Caco-2 (cell line): ENCODE measurements around the gene AKAP6. TPM values are rescaled to one million over a fixed set of nuclear protein-coding genes. Genes with fewer than 3 reads are reported as not detected.

ENCODE experiments used
- BruUV-seq: library from RNA; stranded (reverse); fragments of 400-500 nt; replicated peaks from 2 replicates; lab custom pipeline; 2021; lab: Mats Ljungman, UMichigan
- CTCF ChIA-PET: fragments of 300-600 bp; sonication (Branson Sonifier 250); formaldehyde crosslinking; loops from one replicate; lab custom pipeline; 2022; ENCODE audit warnings: antibody characterized with exemption; lab: Charles Lee
- POLR2A ChIA-PET: fragments of 300-600 bp; sonication (Branson Sonifier 250); formaldehyde crosslinking; loops from one replicate; lab custom pipeline; 2022; ENCODE audit warnings: antibody characterized with exemption; lab: Charles Lee
- DNase-seq, 2 experiments: peaks; one replicate each; pipeline versions ENCODE4 v3.0.0 to v3.0.0-alpha.2; 2020 to 2022
- H3K27me3 ChIP-seq: replicated peaks from 2 replicates; pipeline ENCODE4 v1.6.0; 2011; ENCODE audit warnings: low read length; ENCODE audit not compliant: control insufficient read depth, insufficient read depth
- H3K36me3 ChIP-seq: 2 replicates; pipeline ENCODE4 v1.5.1; 2011; ENCODE audit warnings: low read length; ENCODE audit not compliant: control insufficient read depth, insufficient read depth
- H3K4me1 ChIP-seq: fragments of 250-450 bp; sonication (Bioruptor Pico); 2 replicates; pipeline ENCODE4 v1.5.1; 2020; ENCODE audit warnings: mild to moderate bottlenecking
- H3K4me3 ChIP-seq: 2 replicates; pipeline ENCODE4 v1.5.1; 2011; ENCODE audit warnings: low read depth, mild to moderate bottlenecking, control low read depth, low read length
- H3K9me3 ChIP-seq: fragments of 250-450 bp; sonication (Bioruptor Pico); 2 replicates; pipeline ENCODE4 v1.5.1; 2020; ENCODE audit warnings: mild to moderate bottlenecking, moderate library complexity
- H3K27ac Mint-ChIP-seq: one replicate; pipeline ENCODE4 v1.8.0; 2022; ENCODE audit warnings: mixed read lengths; ENCODE audit not compliant: unreplicated experiment
- H3K27me3 Mint-ChIP-seq: one replicate; pipeline ENCODE4 v1.8.0; 2022; ENCODE audit warnings: mixed read lengths; ENCODE audit not compliant: insufficient read depth, unreplicated experiment
- H3K36me3 Mint-ChIP-seq: one replicate; pipeline ENCODE4 v1.8.0; 2022; ENCODE audit warnings: mild to moderate bottlenecking, mixed read lengths; ENCODE audit not compliant: insufficient read depth, unreplicated experiment
- H3K4me1 Mint-ChIP-seq: one replicate; pipeline ENCODE4 v1.8.0; 2022; ENCODE audit warnings: low read depth, mixed read lengths; ENCODE audit not compliant: unreplicated experiment
- H3K4me3 Mint-ChIP-seq: one replicate; pipeline ENCODE4 v1.8.0; 2022; ENCODE audit warnings: mild to moderate bottlenecking, moderate library complexity, mixed read lengths; ENCODE audit not compliant: unreplicated experiment
- H3K9me3 Mint-ChIP-seq: one replicate; pipeline ENCODE4 v1.8.0; 2022; ENCODE audit warnings: mixed read lengths; ENCODE audit not compliant: unreplicated experiment
- CTCF ChIP-seq, 2 experiments: fragments of 200-600 bp in 1 of 2; IDR thresholded peaks; 1 replicate in 1 of 2; 2 replicates in 1 of 2; pipeline versions ENCODE4 v1.5.1 to v1.8.0; 2011 to 2022; ENCODE audit warnings: antibody characterized with exemption in 1 of 2, control low read depth in 1 of 2, inconsistent platforms in 1 of 2, low read depth in 1 of 2, low read length in 1 of 2, mild to moderate bottlenecking in 1 of 2, moderate library complexity in 1 of 2; ENCODE audit not compliant: insufficient read depth in 1 of 2, severe bottlenecking in 1 of 2, unreplicated experiment in 1 of 2
- intact Hi-C: fragments of 100-400 bp; cut with micrococcal nuclease; formaldehyde crosslinking; loops from one replicate; pipeline ENCODE4 v1.10.0; 2022; ENCODE audit not compliant: unreplicated experiment
- total RNA-seq: library from RNA; stranded (reverse); gene quantifications from 2 replicates; pipeline ENCODE4 v1.2.3, GENCODE V29; 2022

Gene AKAP6
- total RNA-seq, 1 experiment from 2014 or later: 3.0 TPM

- no peak overlapping the region for H3K4me3 ChIP-seq
- peaks cover 10% of the 10 kb centered on the region for H3K4me1 ChIP-seq
- no peak for DNase-seq
- Mint-ChIP-seq H3K36me3 (no peaks in the 10 kb centered on the region), H3K27ac (no peak overlapping the region), H3K4me3 (no peak overlapping the region), H3K4me1 (peaks cover 32% of the 10 kb centered on the region), H3K27me3 (no peaks in the 10 kb centered on the region), H3K9me3 (peaks cover 10% of the 10 kb centered on the region)
- intact Hi-C loops: no loop called here
- H3K36me3 ChIP-seq: no peaks in the 10 kb centered on the region
- H3K27me3 ChIP-seq: no peaks in the 10 kb centered on the region
- TF ChIP-seq CTCF (IDR thresholded peaks at IDR 0.05; ENCODE audit: insufficient read depth in 1 of 2, low read depth in 1 of 2, low read length in 1 of 2, severe bottlenecking in 1 of 2, unreplicated experiment in 1 of 2): no peak
- ChIA-PET POLR2A (no interaction called here), CTCF (interaction anchor here (0.6 kb wide), 1 partner anchor 851 kb away, joined by 3 read pairs; no protein-coding TSS in a partner anchor)
- no TSS peak for BruUV-seq
- no peaks in the 10 kb centered on the region for H3K9me3 ChIP-seq
These were observed 35.8 kb downstream of the AKAP6 start for GRCh38 chr14:32364941-32365340.

GRCh38 chr14:32366256-32366879 lies 37.3 kb downstream of the AKAP6 start:
- H3K4me3 ChIP-seq: no peak overlapping the region
- ChIA-PET POLR2A (no interaction called here), CTCF (interaction anchor here (0.6 kb wide), 2 partner anchors 108 to 290 kb away, joined by 3 read pairs; no protein-coding TSS in a partner anchor)
- Mint-ChIP-seq H3K27me3 (no peaks in the 10 kb centered on the region), H3K9me3 (peaks cover 10% of the 10 kb centered on the region), H3K36me3 (no peaks in the 10 kb centered on the region), H3K4me3 (no peak overlapping the region), H3K27ac (peak overlapping the region; percentile 34), H3K4me1 (peaks cover 32% of the 10 kb centered on the region)
- peak in 1 of 2 experiments; percentile 43 for DNase-seq
- no peaks in the 10 kb centered on the region for H3K27me3 ChIP-seq
- H3K4me1 ChIP-seq: peaks cover 10% of the 10 kb centered on the region
- BruUV-seq: no TSS peak
- intact Hi-C loops: loop anchor here (1.0 to 2.0 kb wide), 2 partner anchors 34 to 111 kb away; no protein-coding TSS in a partner anchor
- peak in 1 of 2 experiments; percentile 42 for TF ChIP-seq CTCF (IDR thresholded peaks at IDR 0.05; ENCODE audit: insufficient read depth in 1 of 2, low read depth in 1 of 2, low read length in 1 of 2, severe bottlenecking in 1 of 2, unreplicated experiment in 1 of 2)
- no peaks in the 10 kb centered on the region for H3K9me3 ChIP-seq
- H3K36me3 ChIP-seq: no peaks in the 10 kb centered on the region

GRCh38 chr14:32366986-32367385 lies 37.9 kb downstream of the AKAP6 start:
- no peaks in the 10 kb centered on the region for H3K9me3 ChIP-seq
- peaks cover 10% of the 10 kb centered on the region for H3K4me1 ChIP-seq
- Mint-ChIP-seq H3K4me1 (peaks cover 32% of the 10 kb centered on the region), H3K4me3 (no peak overlapping the region), H3K27ac (no peak overlapping the region), H3K9me3 (peaks cover 9% of the 10 kb centered on the region), H3K36me3 (no peaks in the 10 kb centered on the region), H3K27me3 (no peaks in the 10 kb centered on the region)
- TF ChIP-seq CTCF (IDR thresholded peaks at IDR 0.05; ENCODE audit: insufficient read depth in 1 of 2, low read depth in 1 of 2, low read length in 1 of 2, severe bottlenecking in 1 of 2, unreplicated experiment in 1 of 2): no peak
- no TSS peak for BruUV-seq
- no peaks in the 10 kb centered on the region for H3K36me3 ChIP-seq
- ChIA-PET CTCF (interaction anchor here (0.6 kb wide), 1 partner anchor 107 kb away, joined by 3 read pairs; no protein-coding TSS in a partner anchor), POLR2A (no interaction called here)
- no peak for DNase-seq
- intact Hi-C loops: loop anchor here (1.0 to 2.0 kb wide), 2 partner anchors 34 to 112 kb away; no protein-coding TSS in a partner anchor
- no peak overlapping the region for H3K4me3 ChIP-seq
- no peaks in the 10 kb centered on the region for H3K27me3 ChIP-seq
